SJSA1 (cell line): ENCODE measurements around the gene PRIM2. TPM values are rescaled to one million over a fixed set of nuclear protein-coding genes. Genes with fewer than 3 reads are reported as not detected.
"Not testable (repeated sequence)": the region's sequence is repeated elsewhere in the genome, so short reads cannot be mapped to it uniquely, and the experiment has no call there.

Experiments
- DNase-seq, 2 experiments: peaks; one replicate each; pipeline ENCODE4 v3.0.0-alpha.2; 2015 to 2020; ENCODE audit warnings: low spot score in 2 of 2, low read depth in 1 of 2
- H3K27ac ChIP-seq: fragments of 250-450 bp; sonication (Bioruptor Pico); 2 replicates; pipeline ENCODE4 v1.5.1; 2020; ENCODE audit warnings: mild to moderate bottlenecking, moderate library complexity
- H3K27me3 ChIP-seq: fragments of 250-450 bp; sonication (Bioruptor Pico); replicated peaks from 2 replicates; pipeline ENCODE4 v1.5.1; 2020; ENCODE audit warnings: mild to moderate bottlenecking, moderate library complexity
- H3K36me3 ChIP-seq: fragments of 250-450 bp; sonication (Bioruptor Pico); 2 replicates; pipeline ENCODE4 v1.5.1; 2020; ENCODE audit warnings: mild to moderate bottlenecking
- H3K4me1 ChIP-seq: fragments of 250-450 bp; sonication (Bioruptor Pico); replicated peaks from 2 replicates; pipeline ENCODE4 v1.6.1; 2021; ENCODE audit warnings: mild to moderate bottlenecking
- H3K4me3 ChIP-seq: fragments of 250-450 bp; sonication (Bioruptor Pico); 2 replicates; pipeline ENCODE4 v1.5.1; 2020; ENCODE audit warnings: mild to moderate bottlenecking
- H3K9me3 ChIP-seq: fragments of 250-450 bp; sonication (Bioruptor Pico); replicated peaks from 2 replicates; pipeline ENCODE4 v1.5.1; 2020; ENCODE audit warnings: mild to moderate bottlenecking
- total RNA-seq: library from RNA; depleted of rRNA; stranded (reverse); fragments of >200 nt; shearing (Covaris generic); gene quantifications from 2 replicates; pipeline ENCODE4 v1.2.3, GENCODE V29; 2014

PRIM2 gene
- total RNA-seq, 1 experiment from 2014 or later = 58.0 TPM

- not testable (repeated sequence) for H3K4me3 ChIP-seq, H3K9me3 ChIP-seq, H3K27ac ChIP-seq, H3K36me3 ChIP-seq, DNase-seq, H3K27me3 ChIP-seq, H3K4me1 ChIP-seq
These were observed 40.9 kb downstream of the PRIM2 start for GRCh38 chr6:57358319-57358718.

GRCh38 chr6:57359766-57360165, 42.3 kb downstream of the PRIM2 start:
- H3K4me1 ChIP-seq, H3K27ac ChIP-seq, H3K27me3 ChIP-seq, DNase-seq, H3K9me3 ChIP-seq, H3K4me3 ChIP-seq, H3K36me3 ChIP-seq: not testable (repeated sequence)

GRCh38 chr6:57362340-57362739, 44.9 kb downstream of the PRIM2 start:
- not testable (repeated sequence) for H3K4me1 ChIP-seq

GRCh38 chr6:57365076-57365583, 47.7 kb downstream of the PRIM2 start:
- not testable (repeated sequence) for H3K4me1 ChIP-seq, H3K27me3 ChIP-seq, H3K27ac ChIP-seq, H3K9me3 ChIP-seq, DNase-seq, H3K4me3 ChIP-seq, H3K36me3 ChIP-seq

More at GRCh38 chr6:57362340-57362739, 44.9 kb downstream of the PRIM2 start:
- not testable (repeated sequence) for DNase-seq, H3K27ac ChIP-seq, H3K27me3 ChIP-seq, H3K9me3 ChIP-seq, H3K4me3 ChIP-seq, H3K36me3 ChIP-seq

GRCh38 chr6:57368965-57369731, 51.7 kb downstream of the PRIM2 start:
- H3K9me3 ChIP-seq, H3K4me3 ChIP-seq, H3K4me1 ChIP-seq, H3K36me3 ChIP-seq, DNase-seq, H3K27me3 ChIP-seq, H3K27ac ChIP-seq: not testable (repeated sequence)

- H3K27ac ChIP-seq, H3K4me3 ChIP-seq, H3K9me3 ChIP-seq, H3K4me1 ChIP-seq, DNase-seq, H3K27me3 ChIP-seq, H3K36me3 ChIP-seq: not testable (repeated sequence)
These were observed 54.3 kb downstream of the PRIM2 start for GRCh38 chr6:57371779-57372178.

- DNase-seq, H3K4me1 ChIP-seq, H3K27me3 ChIP-seq, H3K27ac ChIP-seq, H3K9me3 ChIP-seq, H3K4me3 ChIP-seq, H3K36me3 ChIP-seq: not testable (repeated sequence)
These were observed 57.3 kb downstream of the PRIM2 start for GRCh38 chr6:57374764-57375163.

GRCh38 chr6:57376083-57376482, 58.7 kb downstream of the PRIM2 start:
- not testable (repeated sequence) for H3K27ac ChIP-seq, H3K9me3 ChIP-seq, H3K4me3 ChIP-seq, H3K4me1 ChIP-seq, H3K36me3 ChIP-seq, H3K27me3 ChIP-seq
- peak; percentile 18 to 42 for DNase-seq

GRCh38 chr6:57389038-57389592, 71.7 kb downstream of the PRIM2 start:
- H3K27ac ChIP-seq, H3K4me1 ChIP-seq, H3K36me3 ChIP-seq, DNase-seq, H3K9me3 ChIP-seq, H3K27me3 ChIP-seq, H3K4me3 ChIP-seq: not testable (repeated sequence)

- not testable (repeated sequence) for H3K27ac ChIP-seq, H3K36me3 ChIP-seq, H3K4me3 ChIP-seq, H3K27me3 ChIP-seq, DNase-seq, H3K9me3 ChIP-seq, H3K4me1 ChIP-seq
These were observed 73.4 kb downstream of the PRIM2 start for GRCh38 chr6:57390818-57391217.

- H3K4me3 ChIP-seq, DNase-seq: not testable (repeated sequence)
These were observed 74.6 kb downstream of the PRIM2 start for GRCh38 chr6:57392047-57392446.

GRCh38 chr6:57419341-57419740, 101.9 kb downstream of the PRIM2 start:
- H3K4me3 ChIP-seq, DNase-seq, H3K4me1 ChIP-seq, H3K9me3 ChIP-seq, H3K27ac ChIP-seq, H3K36me3 ChIP-seq, H3K27me3 ChIP-seq: not testable (repeated sequence)

More at GRCh38 chr6:57392047-57392446, 74.6 kb downstream of the PRIM2 start:
- H3K27me3 ChIP-seq, H3K4me1 ChIP-seq, H3K27ac ChIP-seq, H3K36me3 ChIP-seq, H3K9me3 ChIP-seq: not testable (repeated sequence)

GRCh38 chr6:57421503-57421902, 104.1 kb downstream of the PRIM2 start:
- H3K27ac ChIP-seq = no peak overlapping the region

GRCh38 chr6:57423468-57423867, 106.0 kb downstream of the PRIM2 start:
- Histone ChIP-seq H3K9me3 (no peaks in the 10 kb centered on the region), H3K27me3 (no peaks in the 10 kb centered on the region), H3K4me3 (no peak overlapping the region), H3K27ac (no peak overlapping the region), H3K36me3 (no peaks in the 10 kb centered on the region), H3K4me1 (no peaks in the 10 kb centered on the region)
- DNase-seq = no peak

More at GRCh38 chr6:57421503-57421902, 104.1 kb downstream of the PRIM2 start:
- no peaks in the 10 kb centered on the region for H3K36me3 ChIP-seq
- no peaks in the 10 kb centered on the region for H3K4me1 ChIP-seq
- H3K9me3 ChIP-seq = no peaks in the 10 kb centered on the region
- H3K4me3 ChIP-seq = no peak overlapping the region
- no peaks in the 10 kb centered on the region for H3K27me3 ChIP-seq
- no peak for DNase-seq
